Measurements from ENCODE around the gene MYOM3.

The MYOM3 gene

GRCh38 chr1:24027838-24028468, 84.0 kb downstream of the MYOM3 start:
- DNase-seq (ENCODE audit: low spot score), result peak; percentile 65
- peak; percentile 47 for TF ChIP-seq CTCF (IDR thresholded peaks at IDR 0.05; ENCODE audit: extremely low read depth, missing control alignments)

GRCh38 chr1:24022581-24023361, 89.2 kb downstream of the MYOM3 start:
- no peak for DNase-seq (ENCODE audit: low spot score)
- TF ChIP-seq CTCF (IDR thresholded peaks at IDR 0.05; ENCODE audit: extremely low read depth, missing control alignments), result no peak

GRCh38 chr1:24021403-24022266, 90.3 kb downstream of the MYOM3 start:
- TF ChIP-seq CTCF (IDR thresholded peaks at IDR 0.05; ENCODE audit: extremely low read depth, missing control alignments), result no peak
- DNase-seq (ENCODE audit: low spot score), result no peak

- no peak for TF ChIP-seq CTCF (IDR thresholded peaks at IDR 0.05; ENCODE audit: extremely low read depth, missing control alignments)
- DNase-seq (ENCODE audit: low spot score), result no peak
These were observed 91.5 kb downstream of the MYOM3 start for GRCh38 chr1:24020470-24020869.

GRCh38 chr1:24020025-24020424, 91.9 kb downstream of the MYOM3 start:
- DNase-seq (ENCODE audit: low spot score), result no peak
- no peak for TF ChIP-seq CTCF (IDR thresholded peaks at IDR 0.05; ENCODE audit: extremely low read depth, missing control alignments)

- no peak for TF ChIP-seq CTCF (IDR thresholded peaks at IDR 0.05; ENCODE audit: extremely low read depth, missing control alignments)
- DNase-seq (ENCODE audit: low spot score), result no peak
These were observed 93.0 kb downstream of the MYOM3 start for GRCh38 chr1:24018611-24019580.

Measured in GM20000 (cell line).